Measurements from ENCODE around the gene TMEM178B.

DNA sequence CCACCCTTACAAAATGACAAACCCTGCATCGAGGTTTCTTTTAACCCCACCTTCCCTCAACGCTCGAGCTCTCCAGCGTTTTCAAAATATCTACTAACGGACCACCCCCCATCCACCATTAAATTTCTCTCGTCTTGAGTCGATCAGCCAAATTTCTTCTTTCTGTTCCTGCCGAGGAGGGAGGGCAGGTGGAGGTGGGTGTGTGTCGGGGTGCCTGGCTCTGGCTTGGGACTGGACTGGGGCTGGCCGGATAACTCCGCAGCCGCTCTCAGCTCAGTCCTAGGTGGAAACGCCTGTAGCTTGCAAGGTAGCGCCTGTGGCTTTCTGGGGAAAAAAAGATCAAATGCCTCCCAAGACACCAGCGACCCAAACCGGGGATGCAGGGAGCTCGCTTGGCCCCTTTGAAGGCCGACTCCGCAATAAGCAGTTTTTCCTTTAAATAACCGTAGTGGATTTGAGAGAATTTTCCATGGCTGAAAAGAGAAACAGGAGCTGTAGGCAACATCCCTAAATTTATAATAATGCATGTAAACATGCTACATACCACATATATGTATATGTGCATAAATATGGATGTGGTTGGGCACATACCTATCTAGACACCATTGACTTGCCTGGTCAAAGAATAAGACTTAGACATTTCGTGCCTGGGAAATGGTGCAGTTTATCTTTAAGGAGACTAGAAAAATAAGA is 1.9 kb upstream of the TMEM178B start:
- TF ChIP-seq, protein P1, sequence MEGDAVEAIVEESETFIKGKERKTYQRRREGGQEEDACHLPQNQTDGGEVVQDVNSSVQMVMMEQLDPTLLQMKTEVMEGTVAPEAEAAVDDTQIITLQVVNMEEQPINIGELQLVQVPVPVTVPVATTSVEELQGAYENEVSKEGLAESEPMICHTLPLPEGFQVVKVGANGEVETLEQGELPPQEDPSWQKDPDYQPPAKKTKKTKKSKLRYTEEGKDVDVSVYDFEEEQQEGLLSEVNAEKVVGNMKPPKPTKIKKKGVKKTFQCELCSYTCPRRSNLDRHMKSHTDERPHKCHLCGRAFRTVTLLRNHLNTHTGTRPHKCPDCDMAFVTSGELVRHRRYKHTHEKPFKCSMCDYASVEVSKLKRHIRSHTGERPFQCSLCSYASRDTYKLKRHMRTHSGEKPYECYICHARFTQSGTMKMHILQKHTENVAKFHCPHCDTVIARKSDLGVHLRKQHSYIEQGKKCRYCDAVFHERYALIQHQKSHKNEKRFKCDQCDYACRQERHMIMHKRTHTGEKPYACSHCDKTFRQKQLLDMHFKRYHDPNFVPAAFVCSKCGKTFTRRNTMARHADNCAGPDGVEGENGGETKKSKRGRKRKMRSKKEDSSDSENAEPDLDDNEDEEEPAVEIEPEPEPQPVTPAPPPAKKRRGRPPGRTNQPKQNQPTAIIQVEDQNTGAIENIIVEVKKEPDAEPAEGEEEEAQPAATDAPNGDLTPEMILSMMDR (IDR thresholded peaks at IDR 0.05; ENCODE audit: poor library complexity, severe bottlenecking) = no peak
- no peak for TF ChIP-seq POLR2AphosphoS5 (IDR thresholded peaks at IDR 0.05)
- TF ChIP-seq, protein P2, sequence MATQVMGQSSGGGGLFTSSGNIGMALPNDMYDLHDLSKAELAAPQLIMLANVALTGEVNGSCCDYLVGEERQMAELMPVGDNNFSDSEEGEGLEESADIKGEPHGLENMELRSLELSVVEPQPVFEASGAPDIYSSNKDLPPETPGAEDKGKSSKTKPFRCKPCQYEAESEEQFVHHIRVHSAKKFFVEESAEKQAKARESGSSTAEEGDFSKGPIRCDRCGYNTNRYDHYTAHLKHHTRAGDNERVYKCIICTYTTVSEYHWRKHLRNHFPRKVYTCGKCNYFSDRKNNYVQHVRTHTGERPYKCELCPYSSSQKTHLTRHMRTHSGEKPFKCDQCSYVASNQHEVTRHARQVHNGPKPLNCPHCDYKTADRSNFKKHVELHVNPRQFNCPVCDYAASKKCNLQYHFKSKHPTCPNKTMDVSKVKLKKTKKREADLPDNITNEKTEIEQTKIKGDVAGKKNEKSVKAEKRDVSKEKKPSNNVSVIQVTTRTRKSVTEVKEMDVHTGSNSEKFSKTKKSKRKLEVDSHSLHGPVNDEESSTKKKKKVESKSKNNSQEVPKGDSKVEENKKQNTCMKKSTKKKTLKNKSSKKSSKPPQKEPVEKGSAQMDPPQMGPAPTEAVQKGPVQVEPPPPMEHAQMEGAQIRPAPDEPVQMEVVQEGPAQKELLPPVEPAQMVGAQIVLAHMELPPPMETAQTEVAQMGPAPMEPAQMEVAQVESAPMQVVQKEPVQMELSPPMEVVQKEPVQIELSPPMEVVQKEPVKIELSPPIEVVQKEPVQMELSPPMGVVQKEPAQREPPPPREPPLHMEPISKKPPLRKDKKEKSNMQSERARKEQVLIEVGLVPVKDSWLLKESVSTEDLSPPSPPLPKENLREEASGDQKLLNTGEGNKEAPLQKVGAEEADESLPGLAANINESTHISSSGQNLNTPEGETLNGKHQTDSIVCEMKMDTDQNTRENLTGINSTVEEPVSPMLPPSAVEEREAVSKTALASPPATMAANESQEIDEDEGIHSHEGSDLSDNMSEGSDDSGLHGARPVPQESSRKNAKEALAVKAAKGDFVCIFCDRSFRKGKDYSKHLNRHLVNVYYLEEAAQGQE (IDR thresholded peaks at IDR 0.05; ENCODE audit: borderline replicate concordance) = peak; percentile 65
- no peak for TF ChIP-seq SMC3 (conservative IDR thresholded peaks at IDR 0.05; ENCODE audit: poor library complexity)
- no peak for TF ChIP-seq EP300 (conservative IDR thresholded peaks at IDR 0.05; ENCODE audit: poor library complexity, severe bottlenecking)

All from neural cell (in vitro differentiated cells).